GM21360 (cell line): Measurements from ENCODE around the gene SLC25A13.

Experiments
- ATAC-seq: cut with Tn5 transposase; IDR thresholded peaks from one replicate; pipeline ENCODE4 v1.9.1; 2021; ENCODE audit warnings: mild to moderate bottlenecking, moderate library complexity; ENCODE audit not compliant: unreplicated experiment

The SLC25A13 gene

GRCh38 chr7:96212474-96212873 is 109.4 kb downstream of the SLC25A13 start:
- ATAC-seq: no peak

GRCh38 chr7:96211954-96212353 is 109.9 kb downstream of the SLC25A13 start:
- no peak for ATAC-seq

DNA sequence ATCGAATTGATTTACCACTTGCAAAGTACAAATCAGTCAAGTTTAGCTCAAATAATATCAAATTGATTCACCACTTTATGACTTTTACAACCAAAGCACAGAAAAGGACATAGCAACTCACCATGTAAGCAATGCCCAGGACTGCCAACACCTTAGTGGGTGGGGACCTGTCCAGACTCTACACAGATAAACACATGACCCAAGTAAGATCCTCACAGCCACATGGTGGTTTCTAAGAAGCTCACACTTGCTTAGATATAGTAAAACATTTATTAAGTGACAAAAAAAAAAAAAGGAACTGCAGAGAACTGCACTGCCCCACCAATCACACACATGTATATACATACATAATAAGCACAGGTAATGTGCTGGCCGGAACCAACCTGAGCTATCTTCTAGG is 116.2 kb downstream of the SLC25A13 start:
- no peak for ATAC-seq

DNA sequence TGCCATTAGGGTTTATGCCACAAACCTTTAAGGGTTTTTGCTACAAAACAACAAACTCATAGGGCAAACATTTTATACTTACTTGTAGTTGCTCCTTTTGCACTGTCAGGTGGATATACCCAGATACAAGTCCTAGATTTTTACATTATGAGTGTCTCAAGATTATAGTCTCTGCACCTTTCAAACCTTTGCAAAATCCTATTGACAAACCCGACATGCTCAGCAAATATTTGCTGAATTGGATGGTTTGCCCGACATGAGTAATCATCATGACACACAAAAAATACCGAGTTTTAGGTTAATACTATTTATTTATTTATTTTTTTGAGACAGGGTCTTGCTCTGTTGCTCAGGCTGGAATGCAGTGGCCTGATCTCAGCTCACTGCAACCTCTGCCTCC is 117.3 kb downstream of the SLC25A13 start:
- no peak for ATAC-seq

GRCh38 chr7:96203786-96204185 is 118.1 kb downstream of the SLC25A13 start:
- ATAC-seq: no peak

DNA sequence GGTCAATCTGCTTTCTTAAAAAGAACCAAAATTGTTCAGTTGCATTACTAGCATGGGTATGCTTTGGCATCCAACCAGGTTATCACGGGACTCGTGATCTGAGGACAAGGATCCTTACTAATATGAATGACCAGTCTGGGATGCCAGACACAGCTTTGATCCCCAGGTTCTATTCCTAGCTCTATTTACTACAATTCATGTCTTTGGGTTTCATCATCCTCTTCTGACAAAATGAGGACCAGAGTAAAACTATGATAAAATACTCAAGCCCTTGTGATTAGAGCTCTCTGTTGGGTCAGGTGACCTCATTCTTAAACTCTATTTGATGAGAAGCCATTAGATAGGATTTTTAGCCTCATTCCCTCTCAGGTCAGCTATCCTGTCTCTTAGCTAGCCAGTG is 119.8 kb downstream of the SLC25A13 start:
- ATAC-seq: no peak

DNA sequence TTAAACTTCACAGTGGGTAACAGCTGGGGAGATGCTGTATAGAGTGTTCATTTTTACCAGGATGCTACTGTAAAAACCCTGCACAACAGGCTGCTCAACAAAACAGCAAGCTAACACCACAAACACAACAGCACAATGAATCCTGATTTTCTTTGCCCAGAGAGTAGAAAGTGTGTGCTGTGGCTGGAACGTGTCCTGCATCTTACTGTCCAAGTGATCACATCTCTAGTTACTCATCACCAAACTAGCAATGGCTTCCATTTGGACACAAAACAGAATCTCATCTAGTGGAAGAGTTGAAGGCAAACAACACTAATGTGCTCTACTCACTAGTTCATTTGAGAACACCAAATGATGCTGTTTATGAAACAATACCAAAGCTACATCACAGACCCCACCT is 121.2 kb downstream of the SLC25A13 start:
- ATAC-seq: no peak

DNA sequence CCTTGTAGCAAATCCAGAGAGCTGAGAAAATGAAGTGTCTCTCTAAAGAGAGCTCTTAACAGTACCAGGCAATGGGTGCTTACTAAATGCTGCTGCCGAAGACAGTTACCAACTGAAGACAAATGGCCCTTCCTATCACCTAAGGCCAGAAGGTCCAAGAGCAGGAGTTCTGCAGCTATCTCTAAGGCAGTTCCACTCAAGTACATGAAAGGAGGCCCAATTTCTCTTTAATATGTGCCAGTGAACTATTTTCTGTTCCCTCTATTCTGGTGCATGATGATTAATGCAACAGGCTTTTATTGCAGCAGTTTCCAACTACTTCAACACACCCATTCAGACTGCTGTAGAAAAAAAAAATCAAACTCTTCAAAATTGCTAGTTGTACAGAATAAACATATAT is 122.5 kb downstream of the SLC25A13 start:
- no peak for ATAC-seq

DNA sequence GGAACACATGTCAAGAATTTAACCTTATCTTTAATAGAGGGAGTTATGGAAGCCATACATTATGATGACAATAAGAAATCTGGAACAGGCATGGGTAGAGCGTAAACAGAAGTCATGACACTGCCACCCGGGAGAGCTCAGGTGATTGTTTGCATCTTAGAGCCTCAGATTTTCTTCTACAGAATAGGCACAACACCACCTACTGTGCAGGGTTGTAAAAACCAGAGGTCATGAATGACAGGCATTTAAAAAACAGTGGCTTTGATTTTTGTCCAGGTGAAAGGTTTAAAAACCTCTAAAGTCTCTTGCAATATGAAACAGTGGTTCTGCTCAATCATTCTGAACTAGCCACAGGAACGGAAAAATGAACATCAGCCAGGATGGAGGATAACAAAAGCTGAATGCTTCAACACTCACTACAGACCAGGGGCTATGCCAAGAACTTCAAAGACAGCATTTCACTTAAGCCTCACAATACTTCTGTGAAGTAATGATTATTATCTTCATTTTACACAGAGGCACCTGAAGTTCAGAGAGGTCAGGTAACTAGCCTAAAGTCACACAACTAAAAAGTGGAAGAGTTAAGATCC is 123.8 kb downstream of the SLC25A13 start:
- ATAC-seq: no peak

DNA sequence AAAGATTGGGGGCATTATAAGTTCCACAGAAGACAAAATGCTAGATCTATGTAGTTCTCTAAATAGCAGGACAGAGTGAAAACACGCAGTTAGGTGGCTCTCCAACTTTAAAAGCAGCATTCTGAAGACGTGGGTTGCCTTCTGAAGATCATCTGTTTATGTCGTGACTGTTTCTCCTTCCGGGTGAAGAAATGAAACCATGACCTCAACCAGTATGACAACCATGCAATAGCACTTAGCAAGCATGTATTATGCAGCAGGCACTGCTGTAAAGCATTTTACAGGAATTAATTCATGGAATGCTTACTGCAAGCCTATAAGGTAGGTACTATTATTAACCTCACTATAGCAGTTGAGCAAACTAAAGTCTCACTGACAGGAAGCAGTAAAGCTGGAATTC is 125.2 kb downstream of the SLC25A13 start:
- no peak for ATAC-seq

DNA sequence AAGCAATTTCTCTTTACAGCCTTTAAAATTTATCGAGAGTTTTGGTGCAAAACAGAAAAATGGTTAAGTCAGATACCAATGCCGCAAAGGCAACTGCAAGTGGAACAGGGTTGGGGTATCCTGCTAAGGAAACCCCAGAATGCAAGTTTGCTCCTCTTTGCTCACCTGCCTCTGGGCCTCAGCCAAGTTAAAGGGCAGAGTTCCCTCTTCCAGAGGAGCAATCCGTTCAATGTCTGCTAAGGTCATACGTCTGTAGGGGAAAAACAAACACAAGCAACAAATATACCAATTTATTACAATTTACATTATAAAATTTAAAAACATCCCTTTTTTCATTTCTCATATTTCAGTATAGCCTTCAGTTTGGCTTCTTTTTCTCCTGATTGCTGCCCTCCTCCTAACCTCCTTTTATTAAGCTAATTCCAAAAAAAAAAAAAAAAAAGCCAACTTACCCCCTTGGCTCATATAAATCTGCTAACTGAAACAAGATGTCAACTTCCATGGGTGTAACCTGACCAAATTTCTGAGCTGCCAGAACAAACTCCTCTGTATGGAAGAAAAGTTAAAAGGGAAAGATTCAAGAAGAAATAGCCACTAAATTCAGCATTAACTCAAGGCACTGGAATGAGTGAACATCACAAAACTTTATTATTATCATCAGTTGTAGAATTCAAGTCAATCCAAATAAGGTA is 132.6 kb downstream of the SLC25A13 start:
- ATAC-seq: no peak

DNA sequence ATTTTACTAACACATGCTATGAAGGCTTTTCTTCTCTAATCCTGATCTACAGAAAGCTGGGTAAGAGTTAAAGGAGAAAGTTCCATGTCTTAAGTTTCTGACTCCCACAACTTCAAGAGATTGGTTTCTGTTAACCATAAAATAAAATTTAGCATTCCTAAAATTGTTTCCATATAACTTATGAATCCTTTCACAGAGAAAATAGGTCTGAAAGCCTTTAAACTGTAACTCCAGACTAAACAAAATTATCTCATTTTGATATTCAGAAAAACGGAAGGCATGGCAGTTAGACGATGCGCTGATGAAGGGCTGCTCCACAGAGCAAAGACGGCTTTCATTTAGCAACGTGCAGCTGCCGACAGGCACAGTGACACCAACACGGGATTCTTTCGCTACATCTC is 133.3 kb downstream of the SLC25A13 start:
- no peak for ATAC-seq

DNA sequence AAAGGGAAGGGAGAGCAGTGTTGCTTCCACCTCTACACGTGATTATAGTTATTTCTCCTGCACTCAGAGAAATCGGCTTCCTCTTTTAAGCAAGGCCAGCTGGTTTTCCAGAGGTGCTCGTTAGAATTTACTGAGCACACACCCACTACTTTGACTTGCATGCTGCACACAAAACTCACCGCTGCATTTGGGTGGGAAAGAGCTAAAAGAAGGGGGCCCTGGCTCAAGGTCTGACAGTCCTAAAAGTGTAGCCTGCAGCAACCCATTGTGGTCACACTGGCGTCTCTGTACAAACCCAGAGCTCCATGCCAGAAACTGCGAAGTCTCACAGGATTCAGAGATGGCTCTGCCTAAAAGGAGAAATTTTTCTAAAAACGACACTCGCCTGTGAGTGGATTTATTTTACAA is 133.7 kb downstream of the SLC25A13 start:
- no peak for ATAC-seq

GRCh38 chr7:96187735-96188134 is 134.2 kb downstream of the SLC25A13 start:
- ATAC-seq: no peak

DNA sequence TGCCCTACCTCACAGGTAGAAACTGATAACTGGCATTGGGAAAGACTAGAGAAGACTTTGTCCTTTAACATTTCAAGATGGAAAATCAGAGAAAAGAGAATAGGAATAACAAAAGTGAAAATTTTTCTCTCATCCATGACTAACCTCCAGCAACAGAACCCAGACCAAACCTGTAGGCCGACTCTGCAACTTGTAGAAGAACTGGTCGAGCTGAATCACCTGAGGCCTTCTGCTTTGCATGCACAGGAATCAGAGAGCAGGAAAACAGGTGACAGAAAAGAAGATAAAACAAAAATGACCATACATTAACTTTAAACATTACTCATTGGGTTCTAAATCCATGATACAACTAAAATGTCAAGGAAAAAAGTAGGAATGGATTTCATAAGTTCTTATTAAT is 137.1 kb downstream of the SLC25A13 start:
- no peak for ATAC-seq

- ATAC-seq: no peak
These were observed 138.7 kb downstream of the SLC25A13 start for GRCh38 chr7:96183163-96183670.

GRCh38 chr7:96182424-96183158 is 139.3 kb downstream of the SLC25A13 start:
- ATAC-seq: no peak

DNA sequence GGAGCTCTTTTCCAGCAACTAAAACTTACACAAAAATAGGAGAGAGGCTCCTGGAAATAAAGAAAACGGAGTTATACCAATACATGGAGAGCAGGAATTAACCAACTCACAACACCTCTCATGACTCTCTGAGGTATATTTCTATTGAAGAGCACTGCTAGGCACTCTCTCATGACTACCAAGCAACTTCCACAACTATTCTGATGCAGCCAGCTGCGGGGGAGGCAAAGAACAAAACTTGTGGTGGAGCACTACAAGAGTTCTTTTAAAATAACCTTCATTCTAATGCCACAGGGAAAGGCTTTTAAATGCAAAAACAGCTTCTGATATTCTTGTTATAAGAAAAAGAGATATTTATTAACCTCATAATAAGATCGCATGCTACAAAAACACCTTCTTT is 140.7 kb downstream of the SLC25A13 start:
- no peak for ATAC-seq

DNA sequence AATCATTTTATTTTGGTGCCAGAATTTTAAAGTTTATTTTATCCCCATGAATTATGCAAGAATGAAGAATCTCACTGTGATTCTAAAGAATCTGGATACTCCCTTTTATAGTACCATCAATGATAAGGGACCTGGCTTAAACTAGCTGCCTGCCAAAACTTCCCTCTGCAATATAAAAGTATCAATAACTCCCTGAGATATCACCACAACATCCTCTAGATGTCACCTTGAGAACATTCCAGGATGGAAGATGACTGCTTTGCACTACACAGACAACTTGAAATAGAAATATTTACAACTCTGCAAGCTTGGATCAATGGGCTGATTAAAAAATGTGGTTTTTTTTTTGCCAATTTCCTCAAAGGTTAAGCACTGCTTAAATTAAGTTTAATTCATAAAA is 142.1 kb downstream of the SLC25A13 start:
- ATAC-seq: no peak

GRCh38 chr7:96179341-96179740 is 142.6 kb downstream of the SLC25A13 start:
- ATAC-seq: no peak

- ATAC-seq: no peak
These were observed 143.3 kb downstream of the SLC25A13 start for GRCh38 chr7:96178581-96178980.

DNA sequence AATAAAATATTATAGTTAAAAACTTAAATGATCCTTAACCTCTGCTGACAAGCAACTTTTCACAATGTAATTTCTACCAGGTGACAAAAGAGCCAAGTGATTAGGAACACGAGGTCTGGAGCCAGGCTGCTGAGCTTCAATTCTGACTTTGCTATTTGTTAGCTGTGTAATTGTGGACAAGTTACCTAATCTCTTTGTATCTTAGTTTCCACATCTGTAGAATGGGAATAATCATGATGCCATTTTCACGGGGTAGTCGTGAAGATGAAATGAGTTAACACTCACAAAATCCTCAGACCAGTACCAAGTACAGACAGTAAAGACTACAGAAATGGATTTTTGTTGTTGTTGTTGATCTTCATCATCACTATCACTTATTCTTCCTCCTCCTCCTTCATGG is 144.5 kb downstream of the SLC25A13 start:
- ATAC-seq: no peak
